ENCODE data around the gene IMPA2.

DNA sequence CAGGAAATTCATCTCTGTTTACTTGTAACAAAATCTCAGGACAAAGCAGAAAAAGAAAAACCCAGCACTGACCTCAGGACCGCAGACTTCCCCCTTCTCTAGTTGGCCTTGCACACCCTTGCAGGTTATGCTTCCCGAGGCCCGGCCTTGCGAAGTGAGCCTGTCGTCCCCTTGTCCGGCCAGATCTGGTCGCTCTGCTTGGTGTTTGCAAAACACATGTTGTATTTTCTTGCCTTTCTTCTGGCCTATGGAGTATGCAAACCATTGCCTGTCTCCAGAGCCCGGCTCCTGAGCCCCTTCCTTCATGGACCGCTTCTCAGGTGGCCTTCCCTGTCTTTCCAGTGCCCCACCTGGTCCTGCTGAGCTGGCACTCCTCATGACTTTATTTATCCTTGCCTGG lies 4.8 kb downstream of the IMPA2 start:
- no peak for TF ChIP-seq POLR2AphosphoS5 (IDR thresholded peaks at IDR 0.05)
- TF ChIP-seq, protein P1, sequence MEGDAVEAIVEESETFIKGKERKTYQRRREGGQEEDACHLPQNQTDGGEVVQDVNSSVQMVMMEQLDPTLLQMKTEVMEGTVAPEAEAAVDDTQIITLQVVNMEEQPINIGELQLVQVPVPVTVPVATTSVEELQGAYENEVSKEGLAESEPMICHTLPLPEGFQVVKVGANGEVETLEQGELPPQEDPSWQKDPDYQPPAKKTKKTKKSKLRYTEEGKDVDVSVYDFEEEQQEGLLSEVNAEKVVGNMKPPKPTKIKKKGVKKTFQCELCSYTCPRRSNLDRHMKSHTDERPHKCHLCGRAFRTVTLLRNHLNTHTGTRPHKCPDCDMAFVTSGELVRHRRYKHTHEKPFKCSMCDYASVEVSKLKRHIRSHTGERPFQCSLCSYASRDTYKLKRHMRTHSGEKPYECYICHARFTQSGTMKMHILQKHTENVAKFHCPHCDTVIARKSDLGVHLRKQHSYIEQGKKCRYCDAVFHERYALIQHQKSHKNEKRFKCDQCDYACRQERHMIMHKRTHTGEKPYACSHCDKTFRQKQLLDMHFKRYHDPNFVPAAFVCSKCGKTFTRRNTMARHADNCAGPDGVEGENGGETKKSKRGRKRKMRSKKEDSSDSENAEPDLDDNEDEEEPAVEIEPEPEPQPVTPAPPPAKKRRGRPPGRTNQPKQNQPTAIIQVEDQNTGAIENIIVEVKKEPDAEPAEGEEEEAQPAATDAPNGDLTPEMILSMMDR (IDR thresholded peaks at IDR 0.05): no peak

All from gastroesophageal sphincter (tissue), 3 donors.